Peyer's patch (tissue), 4 donors: Measurements from ENCODE around the gene RAB11FIP4. TPM values are rescaled to one million over a fixed set of nuclear protein-coding genes. Genes with fewer than 3 reads are reported as not detected.
A peak's percentile ranks its signal among the peaks of the same experiment; 100 is the strongest.

Experiments used
- DNase-seq, 3 donors: peaks; one replicate each; pipeline ENCODE4 v3.0.0-alpha.2; 2017 to 2019
- H3K27ac ChIP-seq, 4 donors: fragments of 200-600 bp; sonication (generic); one replicate each; pipeline ENCODE4 v1.5.1; 2016 to 2019
- H3K27me3 ChIP-seq, 2 donors: fragments of 200-600 bp; sonication (generic); one replicate each; pipeline ENCODE4 v1.5.1; 2019
- H3K36me3 ChIP-seq, 3 donors: fragments of 200-600 bp; sonication (generic); one replicate each; pipeline ENCODE4 v1.5.1; 2016 to 2019
- H3K4me1 ChIP-seq, 4 donors: fragments of 200-600 bp; sonication (generic); one replicate each; pipeline ENCODE4 v1.5.1; 2016 to 2019
- H3K4me3 ChIP-seq, 4 donors: fragments of 200-600 bp; sonication (generic); 1 replicate in 3 of 4; 2 replicates in 1 of 4; pipeline ENCODE4 v1.5.1; 2016 to 2019; ENCODE audit warnings: mild to moderate bottlenecking in 1 of 4
- H3K9me3 ChIP-seq, 4 donors: fragments of 200-600 bp; sonication (generic); one replicate each; pipeline ENCODE4 v1.5.1; 2016 to 2019; ENCODE audit warnings: mild to moderate bottlenecking in 1 of 4
- POLR2A ChIP-seq, 2 donors: fragments of 450-650 bp; IDR thresholded peaks; one replicate each; pipeline ENCODE4 v1.5.1; 2017; ENCODE audit warnings: antibody characterized with exemption in 2 of 2, mild to moderate bottlenecking in 2 of 2, moderate library complexity in 2 of 2
- total RNA-seq, 4 donors: library from RNA; depleted of rRNA; stranded (reverse); fragments of >200 nt; gene quantifications; one replicate each; pipeline ENCODE4 v1.1.0, GENCODE V29; 2016
- TF ChIP-seq, protein P1 (sequence below), 6 experiments: fragments of 450-650 bp in 4 of 6; fragments of 200-600 bp in 2 of 6; sonication (generic) in 1 of 6; IDR thresholded peaks; one replicate each; pipeline ENCODE4 v1.5.1; 2017 to 2019; ENCODE audit warnings: antibody characterized with exemption in 6 of 6, mild to moderate bottlenecking in 3 of 6, moderate library complexity in 1 of 6

RAB11FIP4 gene
- total RNA-seq, 4 donors from 2014 or later = 52.8 to 69.3 (median 64.9) TPM

DNA sequence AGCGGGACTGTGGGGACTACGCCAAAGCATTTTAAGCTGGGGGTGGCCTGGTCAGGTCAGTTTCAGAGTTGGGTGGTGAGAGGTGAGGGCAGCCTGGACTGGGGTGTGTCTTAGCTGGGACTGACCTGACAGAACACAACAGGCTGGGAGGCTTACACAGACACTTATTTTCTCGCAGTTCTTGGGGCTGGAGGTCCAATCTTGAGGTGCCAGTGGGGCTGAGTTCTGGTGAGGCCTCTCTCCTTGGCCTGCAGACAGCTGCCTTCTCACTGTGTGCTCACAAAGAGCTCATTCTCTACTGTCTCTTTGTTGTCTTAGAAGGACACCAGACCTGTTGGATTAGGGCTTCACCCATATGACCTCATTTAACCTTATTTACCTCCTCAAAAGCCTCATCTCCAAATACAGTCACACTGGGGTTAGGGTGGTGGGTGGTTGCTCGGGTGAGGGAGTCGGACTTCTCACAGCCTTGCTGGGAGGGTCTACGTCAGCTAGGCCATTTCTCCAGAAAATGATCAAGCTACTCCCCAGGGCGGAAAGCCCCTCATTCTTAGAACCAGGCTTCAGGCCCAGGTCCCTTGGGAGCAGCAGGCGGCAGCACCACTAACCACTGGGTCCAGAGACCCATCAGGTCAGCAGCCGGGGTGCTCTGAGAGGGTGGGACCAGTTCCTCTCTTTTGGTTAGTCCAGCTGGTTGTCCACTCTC, 149.3 kb downstream of the RAB11FIP4 start:
- H3K9me3 ChIP-seq = no peaks in the 10 kb centered on the region
- no peak overlapping the region for H3K27ac ChIP-seq
- no peak overlapping the region for H3K4me3 ChIP-seq
- TF ChIP-seq, protein P1, sequence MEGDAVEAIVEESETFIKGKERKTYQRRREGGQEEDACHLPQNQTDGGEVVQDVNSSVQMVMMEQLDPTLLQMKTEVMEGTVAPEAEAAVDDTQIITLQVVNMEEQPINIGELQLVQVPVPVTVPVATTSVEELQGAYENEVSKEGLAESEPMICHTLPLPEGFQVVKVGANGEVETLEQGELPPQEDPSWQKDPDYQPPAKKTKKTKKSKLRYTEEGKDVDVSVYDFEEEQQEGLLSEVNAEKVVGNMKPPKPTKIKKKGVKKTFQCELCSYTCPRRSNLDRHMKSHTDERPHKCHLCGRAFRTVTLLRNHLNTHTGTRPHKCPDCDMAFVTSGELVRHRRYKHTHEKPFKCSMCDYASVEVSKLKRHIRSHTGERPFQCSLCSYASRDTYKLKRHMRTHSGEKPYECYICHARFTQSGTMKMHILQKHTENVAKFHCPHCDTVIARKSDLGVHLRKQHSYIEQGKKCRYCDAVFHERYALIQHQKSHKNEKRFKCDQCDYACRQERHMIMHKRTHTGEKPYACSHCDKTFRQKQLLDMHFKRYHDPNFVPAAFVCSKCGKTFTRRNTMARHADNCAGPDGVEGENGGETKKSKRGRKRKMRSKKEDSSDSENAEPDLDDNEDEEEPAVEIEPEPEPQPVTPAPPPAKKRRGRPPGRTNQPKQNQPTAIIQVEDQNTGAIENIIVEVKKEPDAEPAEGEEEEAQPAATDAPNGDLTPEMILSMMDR (IDR thresholded peaks at IDR 0.05) = no peak
- no peak for TF ChIP-seq POLR2A (IDR thresholded peaks at IDR 0.05)
- no peaks in the 10 kb centered on the region for H3K27me3 ChIP-seq
- DNase-seq = no peak
- no peaks in the 10 kb centered on the region for H3K36me3 ChIP-seq
- H3K4me1 ChIP-seq = peaks cover 0 to 30% (median 9%) of the 10 kb centered on the region in 4 donors

- Histone ChIP-seq H3K4me3 (no peak overlapping the region), H3K4me1 (peaks cover 0 to 22% (median 9%) of the 10 kb centered on the region in 4 donors), H3K27ac (no peak overlapping the region), H3K9me3 (no peaks in the 10 kb centered on the region), H3K36me3 (no peaks in the 10 kb centered on the region), H3K27me3 (no peaks in the 10 kb centered on the region)
- TF ChIP-seq, protein P1 (IDR thresholded peaks at IDR 0.05) = peak in 1 of 6 experiments; percentile 10
- no peak for TF ChIP-seq POLR2A (IDR thresholded peaks at IDR 0.05)
- no peak for DNase-seq
Measured at GRCh38 chr17:31541559-31541958, 150.1 kb downstream of the RAB11FIP4 start.

DNA sequence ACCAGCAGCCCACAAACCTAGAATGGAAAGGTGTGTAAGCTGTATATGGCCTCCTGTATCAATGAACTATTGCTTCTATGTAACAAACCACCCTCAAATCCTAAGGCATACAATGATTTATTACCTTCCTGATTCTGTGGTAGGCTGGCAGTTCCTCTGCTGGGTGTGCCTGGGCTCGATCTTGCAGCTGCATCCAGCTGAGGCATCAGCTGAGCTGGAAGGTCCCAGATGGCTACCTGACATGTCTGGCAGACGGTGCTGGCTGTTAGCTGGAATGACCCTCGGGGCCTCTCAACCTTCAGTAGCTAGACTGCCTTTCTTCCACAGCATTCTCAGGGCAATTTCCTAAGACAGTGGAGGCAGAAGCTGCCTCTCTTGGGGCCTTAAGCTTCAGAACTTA, 152.7 kb downstream of the RAB11FIP4 start:
- Histone ChIP-seq H3K9me3 (no peaks in the 10 kb centered on the region), H3K36me3 (no peaks in the 10 kb centered on the region), H3K4me1 (peaks cover 0 to 9% (median 5%) of the 10 kb centered on the region in 4 donors), H3K27ac (no peak overlapping the region), H3K27me3 (no peaks in the 10 kb centered on the region), H3K4me3 (no peak overlapping the region)
- TF ChIP-seq POLR2A (IDR thresholded peaks at IDR 0.05) = no peak
- TF ChIP-seq, protein P1 (IDR thresholded peaks at IDR 0.05) = no peak
- DNase-seq = no peak

DNA sequence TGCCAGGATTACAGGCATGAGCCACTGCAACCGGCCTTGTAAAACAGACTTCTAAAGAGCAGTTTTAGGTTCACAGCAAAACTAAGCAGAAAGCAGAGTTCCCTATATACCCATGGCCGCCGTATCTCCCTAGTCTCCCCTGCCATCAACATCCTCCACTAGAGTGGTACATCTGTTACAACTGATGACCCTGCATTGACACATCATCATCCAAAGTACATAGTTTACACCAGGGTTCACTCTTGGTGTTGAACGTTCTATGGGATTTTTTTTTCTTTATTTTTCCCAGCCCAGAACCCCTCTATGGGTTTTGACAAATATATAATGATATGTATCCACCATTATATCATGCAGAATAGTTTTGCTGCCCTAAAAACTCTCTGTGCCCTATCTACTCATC, 155.2 kb downstream of the RAB11FIP4 start:
- no peak overlapping the region for H3K4me3 ChIP-seq
- no peak for TF ChIP-seq POLR2A (IDR thresholded peaks at IDR 0.05)
- TF ChIP-seq, protein P1 (IDR thresholded peaks at IDR 0.05) = no peak
- no peaks in the 10 kb centered on the region for H3K27me3 ChIP-seq
- no peak overlapping the region for H3K27ac ChIP-seq
- H3K36me3 ChIP-seq = no peaks in the 10 kb centered on the region
- H3K4me1 ChIP-seq = peaks cover 0 to 6% (median 3%) of the 10 kb centered on the region in 4 donors
- H3K9me3 ChIP-seq = no peaks in the 10 kb centered on the region
- no peak for DNase-seq

DNA sequence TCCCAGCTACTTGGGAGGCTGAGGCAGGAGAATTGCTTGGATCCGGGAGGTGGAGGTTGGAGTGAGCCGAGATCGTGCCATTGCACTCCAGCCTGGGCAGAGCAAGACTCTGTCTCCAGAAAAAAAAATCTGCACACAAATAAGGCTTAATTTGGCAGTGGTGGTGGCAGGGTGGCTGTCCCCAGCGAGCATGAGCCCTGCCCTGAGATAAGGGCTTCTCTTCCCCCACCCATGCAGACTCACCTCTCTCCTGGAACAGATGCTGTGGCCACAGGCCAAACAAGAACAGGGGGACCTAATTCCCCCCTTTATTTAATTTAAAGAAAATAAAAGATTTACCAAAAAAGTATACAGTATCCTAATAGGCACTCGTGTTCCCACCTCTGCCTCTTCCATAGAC, 157.2 kb downstream of the RAB11FIP4 start:
- peak overlapping the region; percentile 77 to 95 (median 86) for H3K4me3 ChIP-seq
- DNase-seq = no peak
- no peaks in the 10 kb centered on the region for H3K36me3 ChIP-seq
- TF ChIP-seq, protein P1 (IDR thresholded peaks at IDR 0.05) = no peak
- no peak for TF ChIP-seq POLR2A (IDR thresholded peaks at IDR 0.05)
- H3K27ac ChIP-seq = peak overlapping the region; percentile 77 to 94 (median 88)
- no peaks in the 10 kb centered on the region for H3K27me3 ChIP-seq
- H3K9me3 ChIP-seq = no peaks in the 10 kb centered on the region
- H3K4me1 ChIP-seq = peaks cover 0 to 6% (median 3%) of the 10 kb centered on the region in 4 donors
